ENCODE measurements around the gene DNASE1L1. TPM values are rescaled to one million over a fixed set of nuclear protein-coding genes. Genes with fewer than 3 reads are reported as not detected.

The DNASE1L1 gene
- total RNA-seq, 4 donors from 2014 or later = 33.4 to 47.3 (median 38.8) TPM

GRCh38 chrX:154384284-154384892 lies 24.7 kb downstream of the DNASE1L1 start:
- no peak for TF ChIP-seq CTCF (IDR thresholded peaks at IDR 0.05)
- ATAC-seq (ENCODE audit: low FRiP score) (no peak), DNase-seq (ENCODE audit: low spot score) (no peak)

GRCh38 chrX:154383359-154384283 lies 25.4 kb downstream of the DNASE1L1 start:
- DNase-seq (ENCODE audit: low spot score) (no peak), ATAC-seq (ENCODE audit: low FRiP score) (no peak)
- TF ChIP-seq CTCF (IDR thresholded peaks at IDR 0.05) = no peak

DNA sequence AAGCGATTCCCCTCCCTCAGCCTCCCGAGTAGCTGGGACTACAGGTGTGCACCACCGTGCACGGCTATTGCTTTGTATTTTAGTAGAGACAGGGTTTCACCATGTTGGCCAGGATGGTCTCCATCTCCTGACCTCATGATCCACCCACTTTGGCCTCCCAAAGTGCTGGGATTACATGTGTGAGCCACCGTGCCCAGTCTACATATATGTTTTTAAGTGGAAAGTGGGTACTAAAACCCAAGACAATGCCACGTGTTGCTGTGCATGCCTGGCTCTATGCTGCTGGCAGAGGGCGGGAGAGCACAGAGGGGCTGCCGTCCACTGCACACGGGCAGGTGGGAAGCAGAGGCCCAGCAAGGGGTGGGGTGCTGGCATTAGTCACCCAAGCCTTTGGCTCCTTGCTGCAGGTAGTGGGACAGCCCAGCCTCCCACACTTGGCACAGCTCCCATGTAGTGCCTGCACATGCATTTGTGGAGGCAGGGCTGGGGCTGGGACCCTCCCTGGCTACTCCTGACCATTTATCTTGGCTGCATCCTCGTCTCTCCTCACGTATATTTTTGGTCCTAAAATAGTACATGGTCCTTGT lies 26.5 kb downstream of the DNASE1L1 start:
- TF ChIP-seq CTCF (IDR thresholded peaks at IDR 0.05) = no peak
- ATAC-seq (ENCODE audit: low FRiP score) (no peak), DNase-seq (ENCODE audit: low spot score) (no peak)

- ATAC-seq (ENCODE audit: low FRiP score) (no peak), DNase-seq (ENCODE audit: low spot score) (no peak)
- no peak for TF ChIP-seq CTCF (IDR thresholded peaks at IDR 0.05)
Measured at GRCh38 chrX:154381271-154381670, 27.8 kb downstream of the DNASE1L1 start.

GRCh38 chrX:154380787-154381186 lies 28.3 kb downstream of the DNASE1L1 start:
- DNase-seq (ENCODE audit: low spot score) (no peak), ATAC-seq (ENCODE audit: low FRiP score) (no peak)
- no peak for TF ChIP-seq CTCF (IDR thresholded peaks at IDR 0.05)

DNA sequence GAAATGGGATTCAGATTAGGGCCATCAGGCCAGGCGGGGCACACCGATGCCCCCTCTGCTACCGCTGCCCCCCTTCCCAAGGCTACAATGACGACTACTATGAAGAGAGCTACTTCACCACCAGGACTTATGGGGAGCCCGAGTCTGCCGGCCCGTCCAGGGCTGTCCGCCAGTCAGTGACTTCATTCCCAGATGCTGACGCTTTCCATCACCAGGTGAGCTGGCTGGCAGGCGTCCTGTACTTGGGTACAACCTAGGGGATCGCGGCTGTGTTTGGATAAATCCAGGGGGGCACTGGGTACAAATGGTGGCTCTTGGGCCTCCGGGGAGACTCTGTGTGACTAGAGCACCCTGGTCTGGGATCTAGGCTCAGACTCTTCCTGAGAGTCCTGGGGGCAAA lies 28.9 kb downstream of the DNASE1L1 start:
- DNase-seq (ENCODE audit: low spot score) = no peak
- TF ChIP-seq CTCF (IDR thresholded peaks at IDR 0.05) = no peak
- no peak for ATAC-seq (ENCODE audit: low FRiP score)
